HG03060 (cell line): ENCODE data around the gene C8A.

ENCODE experiments used
- ATAC-seq: cut with Tn5 transposase; IDR thresholded peaks from one replicate; pipeline ENCODE4 v1.9.1; 2021; ENCODE audit warnings: low read depth, moderate number of reproducible peaks; ENCODE audit not compliant: unreplicated experiment

Gene C8A

DNA sequence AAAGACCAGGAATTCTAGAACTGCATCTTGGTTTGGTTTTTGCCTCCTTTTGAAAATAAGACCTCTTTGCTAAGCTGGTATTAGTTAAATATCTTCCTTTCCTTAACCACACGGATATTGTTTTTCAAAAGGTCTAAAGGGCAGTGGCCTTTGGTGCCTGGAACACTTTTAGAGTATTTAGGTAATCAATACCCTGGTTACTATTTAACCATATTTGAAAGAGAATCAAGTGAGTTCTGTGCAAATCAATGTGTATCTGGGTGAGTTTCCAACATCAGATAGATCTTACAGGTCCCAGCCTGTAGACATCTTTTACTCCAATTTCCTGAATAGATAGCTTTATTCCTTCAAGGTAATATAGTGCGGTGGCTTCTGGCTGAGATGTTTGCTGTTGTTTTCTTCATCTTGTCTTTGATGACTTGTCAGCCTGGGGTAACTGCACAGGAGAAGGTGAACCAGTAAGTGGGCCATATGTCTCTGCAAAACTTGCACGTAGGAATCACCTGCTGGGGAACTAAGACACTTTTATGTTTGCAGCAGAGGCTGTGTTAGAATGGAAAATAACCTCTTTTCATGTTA, at the start of gene C8A:
TSS of gene C8A (plus strand) at position 277 of the 579 bp plus-strand sequence. CDS start at position 382, 105 bp downstream.
- ATAC-seq = no peak

DNA sequence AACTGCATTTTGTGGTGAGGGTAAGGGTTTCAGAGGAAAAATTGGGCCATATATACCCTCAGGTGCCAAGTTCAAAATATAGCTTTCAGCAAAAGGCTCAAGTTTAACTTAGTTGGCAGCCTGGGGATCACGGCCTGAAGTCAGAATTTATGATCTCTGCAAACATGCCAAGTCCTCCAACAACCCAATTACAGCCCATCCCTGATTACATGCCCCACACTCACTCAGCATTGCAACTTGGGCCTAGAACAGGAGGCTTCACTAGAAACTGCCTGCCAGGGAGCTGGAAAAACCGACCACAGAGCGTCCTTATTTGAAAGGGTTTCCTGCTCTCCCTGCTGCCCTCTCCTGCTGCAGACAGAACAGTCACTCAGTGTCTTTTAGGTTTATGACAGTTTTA, 47.8 kb upstream of the C8A start:
- no peak for ATAC-seq

DNA sequence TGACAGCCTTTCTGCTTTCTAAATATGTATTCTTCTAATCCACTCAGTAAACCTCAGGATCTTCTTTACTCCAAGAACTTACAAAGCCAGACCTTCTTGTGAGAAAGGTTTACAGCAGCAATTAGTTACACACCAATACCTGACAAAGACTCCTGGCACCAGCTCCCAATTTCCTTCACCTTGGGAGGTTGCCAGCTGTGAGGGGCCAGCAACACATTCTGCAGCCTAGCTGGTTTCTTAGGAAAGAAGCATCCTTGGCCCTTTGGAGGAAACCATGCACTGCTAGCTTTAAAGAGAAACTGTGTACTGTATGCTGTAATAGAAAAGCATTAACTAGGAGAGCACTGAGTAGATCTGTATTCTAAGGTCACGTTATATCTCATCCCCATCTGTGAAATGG, 46.2 kb upstream of the C8A start:
- ATAC-seq = no peak

DNA sequence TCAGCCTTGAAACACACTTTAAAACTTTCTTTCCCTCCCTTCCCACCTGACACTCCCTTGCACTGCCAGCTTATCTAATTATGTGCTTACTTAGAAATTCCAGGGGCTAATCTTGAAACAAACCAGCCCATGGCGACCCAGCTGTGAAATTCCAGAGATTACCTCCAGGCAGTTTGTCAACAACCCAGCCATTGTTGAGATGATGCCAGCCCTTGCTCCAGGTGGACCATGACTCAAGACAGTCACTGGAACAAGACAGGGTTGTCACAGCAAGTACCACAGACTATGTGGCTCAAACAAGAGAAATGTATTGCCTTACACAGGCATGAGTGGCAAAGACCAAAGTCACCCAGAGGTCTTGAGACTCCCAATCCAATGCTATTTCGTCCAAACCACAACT, 43.3 kb upstream of the C8A start:
- no peak for ATAC-seq

DNA sequence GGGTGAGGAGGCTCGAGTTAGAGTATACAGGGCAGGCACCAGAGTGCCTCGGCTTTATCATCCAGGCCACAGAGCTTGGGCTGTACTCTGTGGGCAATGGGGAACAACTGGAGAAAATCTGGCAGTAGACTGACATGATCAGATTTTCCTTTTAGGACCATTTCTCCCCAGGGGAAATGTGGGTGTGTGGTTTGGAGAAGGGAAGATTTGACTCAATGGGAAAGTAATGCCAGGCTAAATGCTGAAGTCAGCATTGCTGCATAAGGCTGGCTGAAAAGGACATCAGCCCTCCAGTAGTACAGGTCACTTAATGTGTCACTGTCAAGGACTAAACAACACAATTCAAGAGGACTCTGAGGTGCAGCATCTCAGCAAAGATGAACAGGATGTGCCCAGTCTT, 40.4 kb upstream of the C8A start:
- ATAC-seq = no peak

DNA sequence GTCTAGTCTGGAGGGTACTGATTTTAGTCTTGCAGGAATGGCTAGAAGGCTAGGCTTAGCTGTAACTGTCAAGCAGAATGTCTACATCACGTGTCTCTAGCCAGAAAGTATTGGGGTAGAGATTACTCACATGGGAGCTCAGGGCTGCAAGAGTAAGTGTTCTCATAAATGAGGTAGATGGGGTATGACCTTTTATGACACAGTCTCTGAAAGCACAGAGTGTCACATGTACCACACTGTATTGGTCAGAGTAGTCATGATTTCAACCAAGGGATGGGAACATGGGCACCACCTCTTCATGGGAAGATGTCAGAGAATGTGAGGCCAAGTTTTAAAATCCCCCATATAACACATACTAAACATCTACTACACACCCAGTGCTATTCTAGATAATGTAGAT, 38.3 kb upstream of the C8A start:
- peak; percentile 31 for ATAC-seq

DNA sequence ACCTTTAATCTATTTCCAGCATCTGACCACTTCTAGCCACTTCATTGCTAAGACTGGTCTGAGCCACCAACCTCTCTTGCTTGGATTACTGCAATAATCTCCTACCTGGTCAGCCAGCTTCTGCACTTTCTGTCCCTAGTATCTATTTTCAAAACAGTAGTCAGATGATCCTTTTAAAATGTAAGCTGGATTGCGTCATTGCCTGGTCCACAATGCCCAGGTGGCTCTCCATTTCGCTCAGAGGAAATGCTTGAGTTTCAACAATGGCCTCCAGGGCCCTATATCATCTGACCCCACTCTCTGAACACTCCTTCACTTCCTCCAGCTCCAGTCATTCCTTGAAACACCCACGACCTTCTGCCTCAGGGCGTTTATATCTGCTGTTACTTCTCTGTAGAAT, 37.7 kb upstream of the C8A start:
- peak; percentile 46 for ATAC-seq

DNA sequence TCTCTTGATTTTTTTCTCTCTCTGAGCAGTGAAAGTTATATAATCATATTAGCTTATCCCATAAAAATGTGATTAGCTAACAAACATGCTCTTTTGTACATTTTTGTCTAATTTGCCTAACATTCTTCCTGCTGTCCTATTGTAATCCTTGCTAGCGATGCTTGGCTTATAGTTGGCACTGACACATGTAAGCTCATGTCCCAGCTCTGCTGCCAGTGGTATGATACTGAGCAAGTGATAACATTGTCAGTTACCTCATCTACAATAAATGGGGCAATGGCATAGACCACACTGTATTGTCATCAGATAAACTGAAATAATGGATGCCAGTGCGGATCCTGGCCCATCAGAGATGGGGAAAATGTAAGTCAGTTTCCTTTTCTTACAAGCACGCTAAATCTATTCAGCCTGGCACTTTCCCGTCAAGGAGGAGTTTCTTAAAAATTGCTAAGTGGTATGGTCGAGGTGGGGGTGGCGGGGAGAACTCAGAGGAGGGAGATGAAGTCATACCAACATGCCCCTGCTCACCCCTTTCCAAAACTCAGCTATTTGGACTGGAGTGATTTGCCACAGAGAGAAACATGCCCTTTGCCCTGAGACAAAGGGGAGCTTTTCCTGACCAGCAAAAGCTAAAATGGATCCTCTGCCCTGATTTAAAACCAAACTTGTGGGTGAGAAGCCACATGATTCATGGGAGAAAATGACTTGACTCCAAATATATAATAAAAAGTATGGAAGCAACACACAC, 36.7 kb upstream of the C8A start:
- ATAC-seq = no peak

DNA sequence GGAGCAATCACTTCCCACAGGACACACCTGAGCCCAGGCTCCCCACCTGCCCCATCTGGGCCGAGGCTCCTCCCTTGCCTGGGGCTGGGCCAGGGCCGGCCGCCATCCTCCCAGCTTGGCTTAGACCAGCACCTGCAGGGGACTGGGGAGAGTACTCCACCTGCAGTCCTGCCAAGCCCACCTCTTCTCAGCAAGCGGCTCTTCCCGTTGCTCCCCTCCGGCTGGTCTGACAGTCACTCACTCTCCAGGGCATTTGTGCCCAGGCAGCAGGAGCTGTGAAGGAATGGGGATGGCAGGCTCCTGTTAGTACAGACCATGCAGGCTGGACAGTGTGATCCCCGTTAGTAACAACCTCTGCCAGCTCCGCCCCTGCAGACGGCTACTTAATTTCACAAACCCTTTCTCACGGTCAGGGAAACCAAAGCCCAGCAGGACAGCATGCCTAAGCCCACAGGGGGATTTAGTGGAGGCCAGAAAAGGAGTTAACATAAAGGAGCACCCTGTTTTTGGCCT, 35.2 kb upstream of the C8A start, which contains the start of gene FYB2:
TSS of gene FYB2 (minus strand) at position 18 of the 513 bp plus-strand sequence. CDS start 114 bp downstream, outside the sequence.
- no peak for ATAC-seq

DNA sequence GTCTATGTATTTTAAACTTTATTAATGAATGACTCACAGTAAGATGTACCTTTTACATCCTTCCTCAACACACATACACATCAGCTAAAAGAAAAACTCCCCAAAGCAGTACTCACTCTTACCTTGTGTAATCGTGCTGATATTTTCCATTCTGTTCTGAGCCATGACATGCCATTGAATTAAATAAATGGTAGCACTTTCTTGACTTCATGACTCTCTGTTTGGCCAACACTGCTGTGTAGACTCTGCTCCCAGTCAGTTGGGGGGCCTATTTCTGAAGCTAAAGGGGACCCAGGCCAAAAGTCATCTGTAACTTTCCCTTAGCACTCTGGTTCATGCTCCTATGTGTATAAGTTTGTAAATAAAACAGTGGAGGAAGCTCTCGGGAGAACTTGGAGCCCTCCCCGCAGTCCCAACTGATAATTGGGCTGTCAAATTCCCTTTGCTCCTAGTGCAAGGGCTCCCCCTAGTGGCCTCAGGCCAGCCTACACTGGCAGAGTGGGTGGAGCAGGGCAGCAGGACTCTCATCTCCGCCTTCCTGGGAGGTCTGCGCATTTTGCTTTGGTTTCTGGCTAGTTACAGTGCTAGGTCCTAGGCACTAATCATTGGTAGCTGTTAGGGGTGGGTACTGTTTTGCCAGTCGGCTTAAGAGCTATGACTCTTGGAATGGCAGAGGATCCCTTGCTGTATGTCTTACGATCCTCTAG, 33.7 kb upstream of the C8A start:
- ATAC-seq = peak; percentile 52

DNA sequence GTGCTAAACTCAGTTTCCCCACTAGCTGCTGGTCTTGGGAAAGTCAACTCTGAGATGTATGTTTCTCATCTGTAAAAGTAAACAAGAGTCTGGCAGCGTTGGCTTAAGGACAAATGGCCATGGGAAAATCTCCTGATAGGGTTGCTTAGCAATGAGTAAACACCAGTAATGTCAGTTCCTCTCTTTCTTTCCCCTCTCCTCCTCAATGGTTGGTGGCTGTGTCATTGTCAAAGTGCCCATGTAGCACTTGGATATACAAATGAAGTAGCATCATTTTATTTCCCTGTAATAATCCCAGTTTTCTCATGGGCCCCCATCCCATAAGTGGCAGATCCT, 33.2 kb upstream of the C8A start:
- ATAC-seq = no peak

DNA sequence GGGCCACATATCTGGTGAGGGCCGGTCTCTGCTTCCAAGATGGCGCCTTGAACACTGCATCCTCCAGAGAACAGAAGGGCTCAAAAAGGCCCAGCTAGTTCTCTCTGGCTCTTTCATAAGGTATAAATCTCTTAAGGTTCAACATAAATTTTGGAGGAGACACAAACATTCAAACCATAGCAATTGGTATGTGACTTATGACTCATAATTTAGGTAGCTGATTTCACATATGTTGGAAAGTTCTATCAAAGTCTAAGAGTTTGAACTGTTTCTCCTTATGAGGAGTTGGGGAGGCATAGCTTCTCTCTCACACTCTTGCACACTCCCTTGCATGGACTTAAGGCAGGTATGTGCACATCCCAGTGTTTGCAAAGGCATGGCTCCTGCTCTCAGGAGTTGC, 30.3 kb upstream of the C8A start:
- no peak for ATAC-seq

DNA sequence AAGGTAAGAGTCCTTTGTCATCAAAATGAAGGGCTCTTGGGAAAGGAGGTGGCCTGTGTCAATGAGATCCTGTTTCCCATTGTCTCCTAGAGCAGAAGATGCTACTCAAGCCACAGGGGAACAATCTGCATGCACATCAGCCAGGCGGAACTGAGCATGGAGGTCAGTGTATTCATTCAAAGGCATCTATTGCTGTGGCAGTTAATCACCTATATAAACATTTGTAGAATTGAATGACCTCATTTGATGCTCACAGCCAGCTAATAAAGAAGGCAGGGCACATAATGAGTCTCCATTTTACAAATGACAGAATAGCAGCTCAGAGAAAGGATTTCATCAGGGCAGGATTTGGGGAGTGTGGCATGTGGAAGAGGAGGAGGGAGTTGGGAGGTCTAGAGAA, 29.7 kb upstream of the C8A start:
- ATAC-seq = no peak

DNA sequence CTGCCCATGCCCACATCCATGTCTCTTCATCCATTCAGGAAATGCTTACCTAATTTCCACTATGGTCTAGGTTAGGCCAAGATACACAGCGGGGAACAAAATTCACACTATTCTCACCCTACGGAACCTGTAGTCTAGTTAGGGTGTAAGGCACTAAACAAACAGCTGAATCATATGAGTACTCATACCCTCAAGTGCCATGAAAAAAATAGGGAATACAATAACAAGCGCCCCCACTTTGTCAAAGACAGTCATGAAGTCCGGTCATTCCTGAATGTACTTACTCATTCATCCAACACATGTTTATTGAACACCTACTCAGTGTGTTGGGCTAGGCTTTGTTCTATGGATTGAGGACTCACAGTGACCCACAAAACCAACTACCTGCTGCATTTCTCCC, 29.2 kb upstream of the C8A start:
- ATAC-seq = no peak

DNA sequence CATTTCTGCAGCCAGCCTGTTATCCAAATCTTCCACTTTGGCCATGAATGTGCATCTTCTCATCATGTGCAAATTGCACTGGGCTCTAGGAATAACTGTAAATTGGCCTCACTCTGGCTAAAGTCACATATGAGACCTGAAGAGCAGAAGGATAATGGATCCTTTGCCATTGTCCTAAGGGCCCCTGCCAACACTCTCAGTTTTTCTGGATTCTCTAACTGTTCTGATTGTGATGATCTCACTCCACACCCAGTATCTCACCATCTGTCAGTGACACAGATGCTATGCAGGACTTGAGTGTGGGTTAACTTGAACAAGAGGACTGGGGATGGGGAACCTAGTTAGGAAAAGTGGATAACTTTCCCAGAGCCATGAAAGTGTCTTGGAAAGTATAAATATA, 26.9 kb upstream of the C8A start:
- no peak for ATAC-seq

DNA sequence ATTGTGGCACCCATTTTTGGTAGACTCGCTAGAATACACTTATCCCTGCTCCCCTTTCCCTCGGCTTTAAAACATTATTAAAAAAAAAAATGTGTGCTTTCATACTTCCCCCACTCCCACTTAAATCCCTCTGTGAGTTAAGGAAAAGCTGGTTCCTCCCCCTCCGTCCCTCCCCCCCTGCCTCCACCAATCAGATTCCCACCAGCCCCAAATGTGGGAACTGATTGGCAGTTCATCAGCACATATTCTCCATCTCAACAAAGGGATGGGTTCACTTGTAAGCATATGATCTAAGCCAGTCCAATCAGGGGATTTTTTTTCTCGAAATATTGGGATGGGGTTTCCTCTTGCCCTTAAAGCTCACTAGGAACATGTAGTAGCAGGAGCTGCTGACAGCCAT, 24.5 kb upstream of the C8A start:
- ATAC-seq = no peak

DNA sequence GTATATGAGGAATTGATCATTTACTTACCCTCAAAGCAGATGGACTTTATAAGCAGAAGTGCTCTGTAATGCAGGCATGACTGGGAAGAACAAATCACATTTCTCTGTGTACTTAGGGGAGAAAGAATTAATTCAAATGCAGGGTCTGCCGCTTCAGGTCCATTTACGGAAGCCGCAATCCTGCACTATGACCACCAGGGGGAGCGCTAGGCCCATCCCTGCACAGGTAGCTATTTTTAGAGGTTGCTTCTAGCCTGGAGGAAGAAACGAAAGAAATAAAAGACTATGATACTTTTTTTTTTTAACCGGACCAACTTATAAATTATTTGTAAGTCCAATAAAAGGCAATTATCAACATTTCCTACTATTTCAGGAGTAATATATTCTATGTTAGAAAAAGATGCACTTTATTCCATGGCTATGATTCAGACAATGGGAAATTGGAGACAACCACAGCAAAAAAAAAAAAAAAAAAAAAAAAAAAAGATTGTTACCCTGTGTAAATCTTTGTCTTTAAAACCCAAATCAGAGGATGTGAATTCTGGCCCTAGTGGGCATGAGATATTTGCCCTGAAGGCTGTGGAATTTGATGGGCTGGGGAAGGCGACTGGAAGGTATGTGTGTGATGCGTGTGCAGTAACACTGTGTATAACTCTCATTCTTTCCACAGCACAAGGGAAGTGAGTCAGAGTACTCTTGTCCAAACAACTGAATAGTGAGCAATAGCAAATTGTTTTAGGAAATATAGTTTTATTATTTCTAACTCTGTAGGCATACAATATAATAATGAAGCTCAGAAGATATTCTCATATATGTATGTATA, 22.5 kb upstream of the C8A start:
- no peak for ATAC-seq

DNA sequence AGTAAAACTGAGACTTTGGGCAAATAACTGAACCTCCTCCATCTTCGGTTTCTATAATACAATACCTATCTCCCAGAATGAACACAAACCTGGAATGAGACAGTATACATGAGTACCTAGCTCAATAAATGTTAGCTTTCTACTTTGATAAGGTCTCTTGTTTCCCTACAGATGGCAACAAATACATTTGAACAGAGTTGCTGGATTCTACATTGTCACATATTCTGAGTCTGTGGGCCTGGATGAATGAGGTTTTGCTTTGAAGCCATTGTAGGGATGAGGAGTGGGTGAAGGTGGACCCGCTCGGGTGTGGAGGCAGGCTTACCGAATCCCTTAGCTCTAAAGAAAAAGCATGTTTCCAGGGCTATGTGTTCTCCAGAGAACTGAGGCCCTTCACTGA, 21.5 kb upstream of the C8A start:
- ATAC-seq = no peak

DNA sequence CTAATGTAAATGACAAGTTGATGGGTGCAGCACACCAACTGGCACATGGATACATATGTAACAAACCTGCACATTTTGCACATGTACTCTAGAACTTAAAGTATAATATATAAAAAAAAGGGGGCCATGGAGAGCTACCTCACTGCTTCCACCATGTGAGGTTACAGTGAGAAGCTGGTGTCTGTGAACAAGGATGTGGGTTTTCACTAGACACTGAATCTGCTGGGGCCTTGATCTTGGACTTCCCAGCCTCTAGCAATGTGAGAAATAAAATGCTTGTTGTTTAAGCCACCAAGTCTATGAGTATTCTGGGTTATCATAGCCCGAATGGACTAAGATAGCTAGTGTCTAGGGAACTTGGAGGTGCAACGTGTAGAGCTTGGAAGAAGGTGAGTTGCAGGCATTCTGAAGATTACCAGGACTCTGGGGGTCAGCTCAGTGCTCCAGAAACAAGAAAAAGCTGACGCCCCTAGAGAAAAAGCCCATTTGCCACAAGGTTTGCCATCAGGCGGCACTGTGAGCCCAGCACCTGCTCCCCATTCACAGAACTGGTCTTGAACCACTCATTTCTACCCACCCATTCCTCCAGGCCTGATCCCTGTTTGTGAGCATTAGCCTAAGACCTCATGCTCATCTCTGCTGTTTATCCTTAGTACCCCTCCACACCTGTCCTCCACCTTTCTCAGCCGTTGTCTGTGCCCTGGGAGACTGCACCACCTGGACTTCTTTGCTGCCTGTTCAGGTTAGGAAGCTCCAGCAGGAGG, 20.3 kb upstream of the C8A start:
- ATAC-seq = no peak

DNA sequence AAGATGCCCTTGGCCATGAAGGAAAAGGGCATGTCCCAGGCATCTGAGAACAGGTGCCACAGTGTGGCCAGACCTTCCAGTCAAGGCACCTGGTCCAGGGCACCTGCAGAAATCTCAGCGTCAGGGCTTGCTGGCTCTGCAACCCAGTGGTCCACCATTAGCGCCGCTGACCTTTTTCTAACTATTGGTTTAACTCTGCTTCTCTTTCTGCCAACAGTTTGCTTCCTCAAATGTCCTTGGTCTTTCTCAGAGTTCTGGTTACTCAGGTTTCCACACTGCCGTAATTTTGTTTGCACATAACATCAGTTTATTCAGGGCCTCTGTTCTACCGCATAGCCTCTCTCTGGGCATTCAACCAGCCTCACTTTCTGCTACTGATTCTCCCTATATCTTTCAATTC, 18.9 kb upstream of the C8A start:
- ATAC-seq = no peak
